GM19351 (cell line): Measurements from ENCODE around the gene GLRA3.
"Not testable (repeated sequence)": the region's sequence is repeated elsewhere in the genome, so short reads cannot be mapped to it uniquely, and the experiment has no call there.

Source experiments
- ATAC-seq: cut with Tn5 transposase; IDR thresholded peaks from one replicate; pipeline ENCODE4 v1.9.1; 2021; ENCODE audit warnings: mild to moderate bottlenecking, moderate library complexity; ENCODE audit not compliant: unreplicated experiment

GLRA3 gene

DNA sequence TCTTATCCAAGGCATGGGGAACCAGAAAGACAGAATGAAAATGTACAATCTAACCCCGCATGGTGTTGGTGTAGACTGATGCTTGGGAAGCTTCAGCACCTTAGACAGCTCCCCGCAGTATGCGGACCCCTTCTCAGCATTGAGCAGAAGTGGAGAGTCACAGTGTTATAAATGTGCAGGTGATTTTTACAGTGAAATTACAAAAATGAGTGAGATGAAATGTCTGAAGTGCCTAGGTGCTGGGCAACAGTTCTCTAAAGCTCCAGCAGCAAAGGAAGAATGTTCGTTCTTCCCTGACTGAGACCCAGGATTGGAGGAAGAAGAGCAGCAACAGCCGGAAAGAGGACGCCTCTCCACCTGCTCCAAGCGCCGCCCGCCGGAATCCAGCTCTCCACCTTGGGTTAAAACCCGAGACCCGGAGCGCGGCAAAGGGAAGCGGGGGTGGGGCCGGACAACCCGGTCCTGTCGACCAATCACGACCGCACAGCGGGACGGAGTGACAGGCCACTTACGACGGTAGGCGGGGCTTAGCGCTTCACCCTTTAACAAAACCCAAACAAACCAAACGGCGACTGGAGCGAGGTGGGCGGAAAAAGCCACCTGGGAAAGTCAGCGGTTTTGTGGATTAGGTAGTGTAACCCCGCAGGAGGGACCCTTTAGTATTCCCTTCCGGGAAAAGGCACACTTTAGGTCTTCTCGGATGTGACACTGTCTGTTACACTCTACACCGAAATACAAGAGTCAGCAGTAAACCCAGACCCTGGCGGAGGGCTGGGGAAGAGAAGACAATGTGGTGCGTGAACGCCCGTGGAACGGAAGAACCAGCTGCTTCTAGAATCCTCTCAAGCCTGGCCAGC is at the start of gene GLRA3:
Gene GLRA3, minus strand, starts transcription at position 403 of the 857 bp plus-strand sequence. CDS start 436 bp downstream, outside the sequence.
- peak; percentile 98 for ATAC-seq

DNA sequence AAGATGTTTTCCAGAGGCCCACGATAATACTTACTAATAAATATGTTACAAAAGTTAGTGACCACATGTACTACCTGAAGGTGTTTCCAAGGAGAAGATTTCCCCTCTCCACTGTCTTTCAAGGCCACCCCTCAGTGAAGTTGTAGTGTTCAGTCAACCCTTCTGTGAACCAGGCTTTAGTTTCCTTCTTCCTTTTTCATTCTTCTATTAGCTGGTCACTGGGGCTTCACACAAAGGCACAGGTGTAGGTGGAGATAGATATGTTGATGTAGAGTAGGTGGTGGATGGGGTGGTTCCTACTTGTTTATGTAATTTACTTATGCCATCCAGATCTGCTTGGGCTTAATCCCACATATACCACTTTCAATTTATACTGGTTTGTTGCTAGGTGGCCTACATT is 45.9 kb upstream of the GLRA3 start:
- no peak for ATAC-seq

- ATAC-seq, result peak; percentile 81
These were observed 44.9 kb upstream of the GLRA3 start for GRCh38 chr4:174873931-174874330.

DNA sequence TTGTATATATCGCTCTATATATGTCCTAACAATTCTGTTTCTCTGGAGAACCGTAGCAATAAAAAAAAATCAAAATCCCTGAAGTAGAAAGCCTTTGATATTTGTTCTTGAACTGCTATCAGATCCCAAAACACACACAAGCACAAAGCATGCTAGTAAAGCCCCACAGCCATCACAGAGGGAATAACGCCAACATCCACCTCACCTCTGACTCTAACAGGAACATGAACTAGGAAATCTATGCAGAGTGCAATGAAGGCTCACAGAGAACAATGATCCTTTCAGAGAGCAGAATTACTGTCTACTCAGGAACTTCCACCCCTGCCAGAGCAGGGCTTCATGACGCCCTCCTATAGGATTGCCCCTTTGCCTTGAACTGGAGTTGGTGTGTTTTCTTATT is 44.1 kb upstream of the GLRA3 start:
- not testable (repeated sequence) for ATAC-seq

- ATAC-seq, result no peak
These were observed 42.4 kb upstream of the GLRA3 start for GRCh38 chr4:174871407-174871806.

- no peak for ATAC-seq
These were observed 41.3 kb upstream of the GLRA3 start for GRCh38 chr4:174870311-174870710.

- ATAC-seq, result no peak
These were observed 40.3 kb upstream of the GLRA3 start for GRCh38 chr4:174869339-174869738.

DNA sequence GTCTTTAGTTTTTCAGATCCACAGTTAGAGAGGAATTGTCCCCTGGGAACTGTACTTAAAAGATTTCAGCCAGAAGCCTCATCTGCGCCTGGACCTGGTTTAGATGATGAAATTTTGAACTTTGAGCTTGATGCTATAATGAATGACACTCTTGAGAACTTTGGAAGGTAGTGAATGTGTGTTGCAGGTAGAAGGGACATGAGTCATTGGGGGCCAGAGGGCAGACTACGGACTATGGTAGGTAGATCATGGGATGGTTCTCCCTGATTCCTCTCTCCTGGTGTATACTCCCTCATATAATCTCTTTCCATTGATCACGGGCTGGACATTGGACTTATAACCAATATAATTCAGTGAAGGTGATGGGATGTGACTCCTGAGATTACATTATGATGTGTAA is 38.9 kb upstream of the GLRA3 start:
- no peak for ATAC-seq

DNA sequence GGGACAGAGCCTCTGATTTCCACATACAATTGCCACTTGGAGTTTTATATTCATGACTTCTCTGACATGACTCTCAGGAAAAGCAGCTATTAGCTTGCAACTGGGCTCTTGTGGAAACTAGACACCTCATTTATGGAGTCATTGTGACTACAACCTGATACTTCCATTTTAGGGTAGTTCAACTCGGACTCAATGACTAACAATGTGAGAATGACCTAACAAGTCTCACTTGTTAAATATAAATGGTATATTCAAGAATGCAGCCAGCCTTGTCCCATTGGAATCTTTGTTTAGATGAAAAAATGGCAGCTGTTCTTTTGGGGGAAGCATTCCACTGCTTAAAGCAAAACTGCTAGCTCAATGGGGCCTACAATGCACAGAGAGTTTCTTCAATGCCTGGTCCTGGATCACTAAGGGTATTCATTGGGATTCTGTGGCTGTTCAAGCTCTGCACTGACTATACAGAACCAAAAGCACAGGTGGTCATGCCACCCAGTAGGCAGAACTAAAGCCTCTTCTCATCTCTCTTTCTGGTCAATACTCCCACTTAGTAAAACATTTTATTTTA is 36.5 kb upstream of the GLRA3 start:
- ATAC-seq, result no peak

- no peak for ATAC-seq
These were observed 35.0 kb upstream of the GLRA3 start for GRCh38 chr4:174864031-174864430.

DNA sequence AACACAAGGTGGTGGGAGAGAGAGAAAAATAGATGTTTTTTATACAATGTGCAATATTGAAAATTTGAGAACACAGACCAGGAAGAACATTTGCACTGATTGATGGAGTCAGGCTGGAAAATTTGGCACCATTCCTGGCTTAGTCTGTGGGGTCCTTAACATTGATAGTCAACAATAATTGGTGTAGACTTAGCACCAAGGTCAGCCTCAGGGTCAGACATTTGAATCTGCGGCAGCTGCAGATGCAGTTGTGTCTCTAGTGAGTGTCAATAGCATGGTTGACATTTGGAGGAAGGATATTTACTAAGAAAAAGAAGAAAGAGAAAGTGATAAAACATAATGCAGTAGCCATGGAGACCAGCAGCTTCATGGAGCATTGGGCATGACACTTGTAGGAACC is 31.5 kb upstream of the GLRA3 start:
- ATAC-seq, result no peak

DNA sequence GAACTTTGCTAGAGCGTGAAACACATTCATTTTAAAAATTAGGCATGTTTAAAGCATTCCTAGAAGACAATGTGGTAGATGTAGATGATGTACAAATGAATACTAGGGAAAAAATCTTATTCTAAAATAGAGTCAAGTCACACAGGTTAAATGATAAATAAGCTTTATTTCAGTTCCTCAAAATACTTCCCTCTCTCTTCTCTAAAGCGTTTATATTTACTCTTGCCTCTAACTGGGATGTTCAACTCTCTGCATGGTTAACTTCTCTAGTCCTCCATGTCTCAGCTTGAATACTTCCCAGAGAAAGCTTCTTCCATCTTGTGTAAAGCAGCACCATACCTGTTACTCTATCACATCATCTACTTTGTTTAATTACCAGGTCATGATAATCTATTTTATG is 30.9 kb upstream of the GLRA3 start:
- peak; percentile 94 for ATAC-seq

GRCh38 chr4:174856926-174857800 is 28.1 kb upstream of the GLRA3 start:
- ATAC-seq, result no peak

DNA sequence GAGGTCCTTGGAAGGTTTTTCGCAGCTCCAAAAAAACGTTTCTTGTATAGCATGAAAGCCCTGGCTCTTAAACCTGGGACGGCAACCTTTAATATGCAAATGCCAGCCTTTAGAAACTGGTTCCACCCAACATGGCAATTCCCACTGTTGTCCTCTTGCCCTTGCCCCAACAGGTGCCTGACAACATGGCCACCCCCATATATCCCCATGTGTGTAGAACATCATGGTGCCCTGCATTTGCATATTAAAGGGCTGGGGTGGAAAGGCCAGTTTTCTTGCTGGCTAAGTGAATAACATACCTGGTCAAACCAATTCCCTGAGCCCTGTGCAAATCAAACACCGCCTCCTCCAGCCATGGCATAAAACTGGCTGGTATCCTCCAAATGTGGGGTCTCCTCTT is 26.0 kb upstream of the GLRA3 start:
- no peak for ATAC-seq

DNA sequence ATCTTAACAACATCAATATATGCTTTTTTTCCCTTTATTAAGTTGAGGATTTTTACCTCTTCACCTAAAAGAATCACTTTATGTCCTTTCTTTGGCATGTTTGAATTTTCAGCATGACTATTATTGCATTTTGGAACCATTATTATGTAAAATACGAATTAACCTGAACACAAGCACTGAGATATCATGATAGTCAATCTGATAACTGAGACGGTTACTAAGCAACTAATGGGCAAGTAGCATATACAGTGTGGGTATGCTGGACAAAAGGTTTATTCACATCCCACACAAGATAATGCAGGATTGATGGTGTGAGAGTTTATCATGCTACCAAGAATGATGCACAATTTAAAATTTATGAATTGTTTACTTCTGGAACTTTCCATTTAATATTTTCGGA is 24.6 kb upstream of the GLRA3 start:
- ATAC-seq, result no peak

DNA sequence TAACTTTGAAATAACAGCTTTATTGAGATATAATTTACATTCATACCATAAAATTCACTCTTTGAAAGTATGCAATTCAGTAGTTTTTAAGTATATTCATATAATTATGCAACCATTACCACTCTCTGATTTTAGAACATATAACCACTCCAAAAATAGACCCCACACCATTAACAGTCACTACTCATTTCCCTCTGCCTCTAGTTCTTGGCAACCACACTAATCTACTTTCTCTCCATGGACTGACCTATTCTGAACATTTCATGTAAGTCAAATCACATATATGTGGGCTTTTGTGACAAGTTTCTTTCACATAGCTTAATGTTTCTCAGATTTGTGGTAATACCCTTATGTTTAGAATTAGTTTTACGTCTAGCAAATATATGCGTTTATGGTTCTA is 19.5 kb upstream of the GLRA3 start:
- ATAC-seq, result no peak

DNA sequence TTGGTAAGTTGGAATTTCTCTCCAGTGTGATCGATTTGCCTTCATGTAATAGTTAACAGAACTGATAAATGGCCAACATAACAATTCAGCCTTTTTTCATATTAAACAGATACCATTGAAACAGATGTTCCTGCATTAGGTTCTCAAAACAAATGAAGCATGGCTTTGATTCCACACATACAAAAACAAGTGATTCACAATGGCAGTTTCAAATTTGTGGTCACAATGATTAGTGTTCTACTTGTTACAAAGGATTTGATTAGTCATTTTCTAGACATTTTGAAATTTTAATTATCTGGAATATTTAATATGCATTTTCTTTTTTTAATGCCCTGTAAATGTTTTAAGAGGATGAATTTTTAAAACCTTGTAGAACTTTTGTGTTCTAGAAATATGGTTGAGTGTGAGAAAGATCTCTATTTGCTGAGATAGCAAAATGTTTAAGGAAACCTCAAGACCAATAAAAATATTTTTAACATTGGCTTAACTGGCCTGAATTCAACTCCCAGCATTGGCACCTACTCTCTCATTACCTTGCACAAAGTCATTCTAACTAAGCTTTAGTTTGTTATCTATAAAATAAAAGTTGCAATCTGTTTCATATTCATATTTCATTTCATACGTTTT is 18.9 kb upstream of the GLRA3 start:
- no peak for ATAC-seq

DNA sequence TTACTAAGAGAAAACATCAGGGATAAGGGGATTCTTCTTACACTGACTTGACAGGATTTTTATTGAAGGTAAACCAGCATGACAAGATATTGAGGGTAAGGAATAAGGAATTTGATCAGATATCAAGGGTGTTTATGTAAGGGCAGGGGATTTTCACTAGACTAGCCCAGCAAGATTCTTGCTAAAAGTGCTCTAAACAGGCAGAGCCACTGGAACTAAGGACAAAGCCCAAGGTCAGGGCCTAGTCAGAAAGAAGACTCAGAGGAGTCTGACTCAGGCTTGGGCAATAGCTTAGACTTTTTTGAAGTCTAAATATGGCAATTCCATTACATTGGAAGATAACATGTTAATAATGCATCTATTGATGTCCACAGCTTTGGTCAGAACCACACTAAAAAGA is 6.5 kb upstream of the GLRA3 start:
- no peak for ATAC-seq

GRCh38 chr4:174834477-174834876 is 5.4 kb upstream of the GLRA3 start:
- no peak for ATAC-seq

- ATAC-seq, result no peak
These were observed 2.4 kb downstream of the GLRA3 start for GRCh38 chr4:174826660-174827059.

GRCh38 chr4:174815282-174815681 is 13.8 kb downstream of the GLRA3 start:
- no peak for ATAC-seq
